Aorta (tissue), 5 donors: ENCODE measurements around the gene LY86. TPM values are rescaled to one million over a fixed set of nuclear protein-coding genes. Genes with fewer than 3 reads are reported as not detected.

Experiments
- ATAC-seq: fragments of 200-7000 bp; cut with Tn5 transposase; one replicate; pipeline ENCODE4 v1.9.1; 2022; ENCODE audit warnings: moderate library complexity; ENCODE audit not compliant: low FRiP score
- DNase-seq, 2 donors: peaks; one replicate each; pipeline ENCODE4 v3.0.0-alpha.2; 2020
- H3K27ac ChIP-seq, 2 donors: one replicate each; pipeline ENCODE4 v1.5.1; 2013; ENCODE audit warnings: low read length in 2 of 2, mild to moderate bottlenecking in 2 of 2, moderate library complexity in 2 of 2, control low read depth in 1 of 2, inconsistent platforms in 1 of 2, low read depth in 1 of 2
- H3K27me3 ChIP-seq, 2 donors: one replicate each; pipeline ENCODE4 v1.6.1; 2013; ENCODE audit warnings: control low read depth in 1 of 2, low read length in 1 of 2, mild to moderate bottlenecking in 1 of 2, moderate library complexity in 1 of 2; ENCODE audit not compliant: insufficient read depth in 2 of 2, control insufficient read depth in 1 of 2
- H3K36me3 ChIP-seq, 2 donors: one replicate each; pipeline ENCODE4 v1.6.1; 2013; ENCODE audit warnings: control low read depth in 1 of 2, low read length in 1 of 2, mild to moderate bottlenecking in 1 of 2; ENCODE audit not compliant: insufficient read depth in 2 of 2, control insufficient read depth in 1 of 2
- H3K4me1 ChIP-seq, 2 donors: one replicate each; pipeline ENCODE4 v1.6.1; 2013; ENCODE audit warnings: low read length in 2 of 2, control low read depth in 1 of 2, mild to moderate bottlenecking in 1 of 2, moderate library complexity in 1 of 2; ENCODE audit not compliant: insufficient read depth in 2 of 2, control insufficient read depth in 1 of 2
- H3K4me3 ChIP-seq, 2 donors: one replicate each; pipeline ENCODE4 v1.5.1; 2013; ENCODE audit warnings: low read length in 2 of 2, control low read depth in 1 of 2, mild to moderate bottlenecking in 1 of 2
- H3K9me3 ChIP-seq: one replicate; pipeline ENCODE4 v1.6.1; 2013; ENCODE audit warnings: mild to moderate bottlenecking, low read length; ENCODE audit not compliant: control insufficient read depth
- WGBS, 2 donors: extraction: QIAGEN DNeasy Blood & Tissue Kit; methylation state at CpG; one replicate each; pipeline ENCODE4 v1.1.7; 2013; 5-methylcytosine and 5-hydroxymethylcytosine counted together
- intact Hi-C, 2 donors: fragments of 100-400 bp; cut with DNase I; formaldehyde crosslinking; loops; one replicate each; pipeline versions ENCODE4 v1.14.2 to v1.15.0; 2022
- polyA plus RNA-seq, 2 donors: library from polyadenylated mRNA; stranded (reverse); fragments of 200-250 nt; gene quantifications; one replicate each; pipeline ENCODE4 v1.2.3, GENCODE V29; 2013
- total RNA-seq, 2 donors: library from RNA; stranded (reverse); fragmentation: NEBNext Ultra II Directional; extraction: Animal tissue kit (Norgen Biotek cat#: 25700); gene quantifications; one replicate each; pipeline ENCODE4 v1.2.1, GENCODE V29; 2021
- donor health status: healthy with polysubstance abuse.
- donor health status: Bipolar disorder and iron deficiency.
- donor health status: DM: no; HTN: no; CAD: no.
- donor health status: DM: no; HTN: no; CAD: no.
- donor health status: DM: yes; HTN: yes; CAD: no.

The LY86 gene
- total and polyA plus RNA-seq, 4 donors = 2.6 to 10.5 (median 3.9) TPM

- Histone ChIP-seq H3K4me1 (no peaks in the 10 kb centered on the region), H3K36me3 (no peaks in the 10 kb centered on the region), H3K4me3 (no peak overlapping the region), H3K27ac (no peak overlapping the region), H3K27me3 (no peaks in the 10 kb centered on the region), H3K9me3 (no peaks in the 10 kb centered on the region)
- intact Hi-C loops = no loop called here
- ATAC-seq (no peak), DNase-seq (no peak)
- 89 to 98% methylated on average over 2 of the region's 2 CpGs for WGBS, 2 donors
Observed at GRCh38 chr6:6590530-6590929, 2.0 kb downstream of the LY86 start.

- ATAC-seq (peak; percentile 49), DNase-seq (peak in 1 of 2 donors; percentile 79)
Observed at GRCh38 chr6:6591778-6592465, 3.4 kb downstream of the LY86 start.

GRCh38 chr6:6592826-6593475, 4.4 kb downstream of the LY86 start:
- ATAC-seq (no peak), DNase-seq (no peak)
- WGBS, 2 donors = 65 to 74% methylated on average over 1 of the region's 1 CpG
- intact Hi-C loops = no loop called here
- H3K36me3 ChIP-seq = no peaks in the 10 kb centered on the region
- H3K27me3 ChIP-seq = no peaks in the 10 kb centered on the region
- no peak overlapping the region for H3K27ac ChIP-seq
- H3K4me1 ChIP-seq = no peaks in the 10 kb centered on the region
- no peaks in the 10 kb centered on the region for H3K9me3 ChIP-seq
- H3K4me3 ChIP-seq = no peak overlapping the region

More at GRCh38 chr6:6591778-6592465, 3.4 kb downstream of the LY86 start:
- Histone ChIP-seq H3K9me3 (no peaks in the 10 kb centered on the region), H3K36me3 (no peaks in the 10 kb centered on the region), H3K27ac (no peak overlapping the region), H3K4me1 (no peaks in the 10 kb centered on the region), H3K4me3 (no peak overlapping the region), H3K27me3 (no peaks in the 10 kb centered on the region)
- 78 to 88% methylated on average over 9 of the region's 9 CpGs for WGBS, 2 donors
- intact Hi-C loops = no loop called here

GRCh38 chr6:6593867-6594468, 5.4 kb downstream of the LY86 start:
- no peaks in the 10 kb centered on the region for H3K4me1 ChIP-seq
- no peak overlapping the region for H3K27ac ChIP-seq
- H3K36me3 ChIP-seq = no peaks in the 10 kb centered on the region
- no peak for ATAC-seq
- no peaks in the 10 kb centered on the region for H3K27me3 ChIP-seq
- H3K9me3 ChIP-seq = no peaks in the 10 kb centered on the region
- 52 to 67% methylated on average over 5 of the region's 5 CpGs for WGBS, 2 donors
- DNase-seq = no peak
- H3K4me3 ChIP-seq = no peak overlapping the region
- intact Hi-C loops = no loop called here

- Histone ChIP-seq H3K4me1 (no peaks in the 10 kb centered on the region), H3K36me3 (no peaks in the 10 kb centered on the region), H3K9me3 (no peaks in the 10 kb centered on the region), H3K27ac (no peak overlapping the region), H3K27me3 (no peaks in the 10 kb centered on the region), H3K4me3 (no peak overlapping the region)
- WGBS, 2 donors = 95 to 97% methylated on average over 3 of the region's 3 CpGs
- no peak for DNase-seq
- intact Hi-C loops = no loop called here
- no peak for ATAC-seq
Observed at GRCh38 chr6:6595025-6595424, 6.5 kb downstream of the LY86 start.

- Histone ChIP-seq H3K9me3 (no peaks in the 10 kb centered on the region), H3K4me1 (no peaks in the 10 kb centered on the region), H3K27me3 (no peaks in the 10 kb centered on the region), H3K27ac (no peak overlapping the region), H3K36me3 (no peaks in the 10 kb centered on the region), H3K4me3 (no peak overlapping the region)
- ATAC-seq (no peak), DNase-seq (no peak)
- 82 to 88% methylated on average over 3 of the region's 3 CpGs for WGBS, 2 donors
- intact Hi-C loops = no loop called here
Observed at GRCh38 chr6:6595952-6596351, 7.4 kb downstream of the LY86 start.

GRCh38 chr6:6596529-6597328, 8.2 kb downstream of the LY86 start:
- Histone ChIP-seq H3K36me3 (no peaks in the 10 kb centered on the region), H3K27me3 (no peaks in the 10 kb centered on the region), H3K4me3 (no peak overlapping the region), H3K4me1 (no peaks in the 10 kb centered on the region), H3K9me3 (no peaks in the 10 kb centered on the region), H3K27ac (no peak overlapping the region)
- WGBS, 2 donors = 36 to 43% methylated on average over 14 of the region's 14 CpGs
- intact Hi-C loops = no loop called here
- ATAC-seq = no peak
- no peak for DNase-seq

GRCh38 chr6:6597682-6598081, 9.2 kb downstream of the LY86 start:
- Histone ChIP-seq H3K36me3 (no peaks in the 10 kb centered on the region), H3K27ac (no peak overlapping the region), H3K4me1 (no peaks in the 10 kb centered on the region), H3K27me3 (no peaks in the 10 kb centered on the region), H3K9me3 (no peaks in the 10 kb centered on the region), H3K4me3 (no peak overlapping the region)
- WGBS, 2 donors = 74 to 87% methylated on average over 5 of the region's 5 CpGs
- no peak for ATAC-seq
- DNase-seq = no peak
- intact Hi-C loops = no loop called here
